Right lobe of liver (tissue), 4 donors: Measurements from ENCODE around the gene IL13RA2.

Experiments
- CTCF ChIP-seq, 4 donors: fragments of 200-600 bp in 3 of 4; fragments of 450-650 bp in 1 of 4; IDR thresholded peaks; one replicate each; pipeline versions ENCODE4 v1.5.1 to v1.8.0; 2016 to 2022; ENCODE audit warnings: antibody characterized with exemption in 4 of 4, mild to moderate bottlenecking in 2 of 4
- POLR2A ChIP-seq: fragments of 450-650 bp; IDR thresholded peaks from one replicate; pipeline ENCODE4 v1.6.1; 2017; ENCODE audit warnings: antibody characterized with exemption, mild to moderate bottlenecking
- donor health status: DM: no; HTN: no; CAD: no.
- donor health status: DM: no; HTN: no; CAD: no.
- donor health status: DM: no; HTN: yes; CAD: no.

- no peak for TF ChIP-seq CTCF (IDR thresholded peaks at IDR 0.05)
- TF ChIP-seq POLR2A: no peak
Measured at GRCh38 chrX:114976292-114976691, 41.1 kb downstream of the IL13RA2 start.
